ENCODE results near the gene RAB43. TPM values are rescaled to one million over a fixed set of nuclear protein-coding genes. Genes with fewer than 3 reads are reported as not detected.

The RAB43 gene
- polyA plus RNA-seq, 1 of the 3 experiments (the other 2 are of a cell fraction), result 9.5 TPM

DNA sequence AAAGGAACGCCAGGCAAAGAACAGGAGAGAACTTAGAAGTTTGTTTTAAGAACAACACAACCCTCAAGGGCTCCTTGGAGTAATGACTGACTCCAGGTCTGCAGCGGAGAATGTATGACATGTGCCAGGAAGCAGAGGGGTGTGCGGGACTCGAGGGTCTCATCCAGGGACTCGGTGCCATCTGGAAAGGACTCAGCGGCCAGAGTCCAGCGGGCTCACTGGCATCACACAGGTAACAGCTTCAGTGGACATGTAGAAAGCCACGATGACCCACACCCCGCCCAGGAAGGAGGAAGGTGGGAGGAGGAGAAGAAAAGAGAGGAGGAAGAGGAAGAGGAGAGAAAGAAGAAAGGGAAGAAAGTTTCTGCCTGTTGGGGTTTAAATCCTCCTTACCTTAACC, 39.6 kb downstream of the RAB43 start:
- 83% methylated on average over 9 of the region's 9 CpGs for WGBS (ENCODE audit: low lambda C conversion rate)
- ChIA-PET POLR2A (no interaction called here), CTCF (interaction anchor here (0.7 to 1.2 kb wide), 2 partner anchors 51 to 112 kb away, joined by 3 read pairs; no protein-coding TSS in a partner anchor)
- TF ChIP-seq, protein P1, sequence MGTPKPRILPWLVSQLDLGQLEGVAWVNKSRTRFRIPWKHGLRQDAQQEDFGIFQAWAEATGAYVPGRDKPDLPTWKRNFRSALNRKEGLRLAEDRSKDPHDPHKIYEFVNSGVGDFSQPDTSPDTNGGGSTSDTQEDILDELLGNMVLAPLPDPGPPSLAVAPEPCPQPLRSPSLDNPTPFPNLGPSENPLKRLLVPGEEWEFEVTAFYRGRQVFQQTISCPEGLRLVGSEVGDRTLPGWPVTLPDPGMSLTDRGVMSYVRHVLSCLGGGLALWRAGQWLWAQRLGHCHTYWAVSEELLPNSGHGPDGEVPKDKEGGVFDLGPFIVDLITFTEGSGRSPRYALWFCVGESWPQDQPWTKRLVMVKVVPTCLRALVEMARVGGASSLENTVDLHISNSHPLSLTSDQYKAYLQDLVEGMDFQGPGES (IDR thresholded peaks at IDR 0.05; ENCODE audit: low read depth, low read length), result no peak
- TF ChIP-seq TCF12 (IDR thresholded peaks at IDR 0.05) (no peak), RAD21 (IDR thresholded peaks at IDR 0.05; ENCODE audit: low read length) (no peak), FOXJ3 (CRISPR knock-in tag; IDR thresholded peaks at IDR 0.05) (no peak), RXRA (IDR thresholded peaks at IDR 0.05; ENCODE audit: borderline replicate concordance, low read depth) (no peak), ELF1 (IDR thresholded peaks at IDR 0.05) (no peak), POLR2AphosphoS5 (IDR thresholded peaks at IDR 0.05; ENCODE audit: low read depth, low read length) (no peak), NFIC (IDR thresholded peaks at IDR 0.05; ENCODE audit: borderline replicate concordance) (no peak), JUND (IDR thresholded peaks at IDR 0.05) (no peak), YY1 (IDR thresholded peaks at IDR 0.05; ENCODE audit: low read depth) (no peak)
- TF ChIP-seq, protein P2, sequence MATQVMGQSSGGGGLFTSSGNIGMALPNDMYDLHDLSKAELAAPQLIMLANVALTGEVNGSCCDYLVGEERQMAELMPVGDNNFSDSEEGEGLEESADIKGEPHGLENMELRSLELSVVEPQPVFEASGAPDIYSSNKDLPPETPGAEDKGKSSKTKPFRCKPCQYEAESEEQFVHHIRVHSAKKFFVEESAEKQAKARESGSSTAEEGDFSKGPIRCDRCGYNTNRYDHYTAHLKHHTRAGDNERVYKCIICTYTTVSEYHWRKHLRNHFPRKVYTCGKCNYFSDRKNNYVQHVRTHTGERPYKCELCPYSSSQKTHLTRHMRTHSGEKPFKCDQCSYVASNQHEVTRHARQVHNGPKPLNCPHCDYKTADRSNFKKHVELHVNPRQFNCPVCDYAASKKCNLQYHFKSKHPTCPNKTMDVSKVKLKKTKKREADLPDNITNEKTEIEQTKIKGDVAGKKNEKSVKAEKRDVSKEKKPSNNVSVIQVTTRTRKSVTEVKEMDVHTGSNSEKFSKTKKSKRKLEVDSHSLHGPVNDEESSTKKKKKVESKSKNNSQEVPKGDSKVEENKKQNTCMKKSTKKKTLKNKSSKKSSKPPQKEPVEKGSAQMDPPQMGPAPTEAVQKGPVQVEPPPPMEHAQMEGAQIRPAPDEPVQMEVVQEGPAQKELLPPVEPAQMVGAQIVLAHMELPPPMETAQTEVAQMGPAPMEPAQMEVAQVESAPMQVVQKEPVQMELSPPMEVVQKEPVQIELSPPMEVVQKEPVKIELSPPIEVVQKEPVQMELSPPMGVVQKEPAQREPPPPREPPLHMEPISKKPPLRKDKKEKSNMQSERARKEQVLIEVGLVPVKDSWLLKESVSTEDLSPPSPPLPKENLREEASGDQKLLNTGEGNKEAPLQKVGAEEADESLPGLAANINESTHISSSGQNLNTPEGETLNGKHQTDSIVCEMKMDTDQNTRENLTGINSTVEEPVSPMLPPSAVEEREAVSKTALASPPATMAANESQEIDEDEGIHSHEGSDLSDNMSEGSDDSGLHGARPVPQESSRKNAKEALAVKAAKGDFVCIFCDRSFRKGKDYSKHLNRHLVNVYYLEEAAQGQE (IDR thresholded peaks at IDR 0.05; ENCODE audit: low read depth, low read length), result no peak
- H3K9ac ChIP-seq, result no peak overlapping the region
- H2AFZ ChIP-seq (ENCODE audit: low read depth), result no peak overlapping the region
- no peak overlapping the region for H3K4me3 ChIP-seq (ENCODE audit: low read depth in 2 of 2, low read length in 1 of 2)
- H3K4me2 ChIP-seq, result no peak overlapping the region
- no peaks in the 10 kb centered on the region for H3K79me2 ChIP-seq (ENCODE audit: insufficient read depth)
- H3K36me3 ChIP-seq (replicated peaks in 1 of 2; ENCODE audit: control insufficient read depth in 1 of 2, insufficient read depth in 2 of 2, low read length in 1 of 2), result no peaks in the 10 kb centered on the region
- no peaks in the 10 kb centered on the region for H4K20me1 ChIP-seq (ENCODE audit: insufficient read depth)
- no peaks in the 10 kb centered on the region for H3K9me3 ChIP-seq
- H3K4me1 ChIP-seq (ENCODE audit: control insufficient read depth in 1 of 2, insufficient read depth in 2 of 2, low read depth in 1 of 2, low read length in 1 of 2), result no peaks in the 10 kb centered on the region; a peak in 1 of 4 replicates
- H3K27ac ChIP-seq (ENCODE audit: low read depth in 2 of 2, low read length in 1 of 2), result no peak overlapping the region
- no peak for DNase-seq
- H3F3A ChIP-seq (replicated peaks; ENCODE audit: insufficient read depth), result no peaks in the 10 kb centered on the region
- H3K27me3 ChIP-seq (ENCODE audit: insufficient read depth), result no peaks in the 10 kb centered on the region
- H3K9me2 ChIP-seq, result no peaks in the 10 kb centered on the region

DNA sequence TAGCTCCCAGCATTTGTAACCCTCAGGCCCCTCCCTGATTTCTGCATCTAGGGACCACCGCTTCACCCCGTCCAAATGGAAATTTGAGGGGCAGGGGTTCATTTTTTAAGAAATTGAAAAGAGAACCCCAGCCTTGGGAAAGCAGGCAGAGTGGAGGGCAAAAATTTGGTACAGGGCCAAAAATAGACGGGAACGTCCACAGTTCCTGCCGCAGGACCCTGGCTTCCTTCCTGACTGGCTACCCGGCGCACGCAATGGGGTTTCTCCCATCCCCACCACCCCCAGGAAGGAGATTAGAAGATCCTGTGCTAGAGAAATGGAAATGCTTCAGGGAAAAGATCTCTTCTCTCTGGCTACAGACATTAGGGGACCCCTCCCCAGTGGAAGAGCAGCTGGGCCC, 40.1 kb downstream of the RAB43 start:
- H3K4me2 ChIP-seq, result no peak overlapping the region
- no peak overlapping the region for H3K4me3 ChIP-seq (ENCODE audit: low read depth in 2 of 2, low read length in 1 of 2)
- H4K20me1 ChIP-seq (ENCODE audit: insufficient read depth), result no peaks in the 10 kb centered on the region
- no peak overlapping the region for H2AFZ ChIP-seq (ENCODE audit: low read depth)
- ChIA-PET POLR2A (no interaction called here), CTCF (interaction anchor here (0.7 kb wide), 1 partner anchor 51 kb away, joined by 3 read pairs; no protein-coding TSS in a partner anchor)
- H3K9ac ChIP-seq, result no peak overlapping the region
- H3K36me3 ChIP-seq (replicated peaks in 1 of 2; ENCODE audit: control insufficient read depth in 1 of 2, insufficient read depth in 2 of 2, low read length in 1 of 2), result no peaks in the 10 kb centered on the region
- no peaks in the 10 kb centered on the region for H3K9me2 ChIP-seq
- no peaks in the 10 kb centered on the region for H3F3A ChIP-seq (replicated peaks; ENCODE audit: insufficient read depth)
- H3K27ac ChIP-seq (ENCODE audit: low read depth in 2 of 2, low read length in 1 of 2), result no peak overlapping the region
- H3K4me1 ChIP-seq (ENCODE audit: control insufficient read depth in 1 of 2, insufficient read depth in 2 of 2, low read depth in 1 of 2, low read length in 1 of 2), result no peaks in the 10 kb centered on the region; a peak in 1 of 4 replicates
- no peaks in the 10 kb centered on the region for H3K27me3 ChIP-seq (ENCODE audit: insufficient read depth)
- no peaks in the 10 kb centered on the region for H3K79me2 ChIP-seq (ENCODE audit: insufficient read depth)
- DNase-seq, result no peak
- no peaks in the 10 kb centered on the region for H3K9me3 ChIP-seq
- WGBS (ENCODE audit: low lambda C conversion rate), result 84% methylated on average over 8 of the region's 8 CpGs
- TF ChIP-seq, protein P3, sequence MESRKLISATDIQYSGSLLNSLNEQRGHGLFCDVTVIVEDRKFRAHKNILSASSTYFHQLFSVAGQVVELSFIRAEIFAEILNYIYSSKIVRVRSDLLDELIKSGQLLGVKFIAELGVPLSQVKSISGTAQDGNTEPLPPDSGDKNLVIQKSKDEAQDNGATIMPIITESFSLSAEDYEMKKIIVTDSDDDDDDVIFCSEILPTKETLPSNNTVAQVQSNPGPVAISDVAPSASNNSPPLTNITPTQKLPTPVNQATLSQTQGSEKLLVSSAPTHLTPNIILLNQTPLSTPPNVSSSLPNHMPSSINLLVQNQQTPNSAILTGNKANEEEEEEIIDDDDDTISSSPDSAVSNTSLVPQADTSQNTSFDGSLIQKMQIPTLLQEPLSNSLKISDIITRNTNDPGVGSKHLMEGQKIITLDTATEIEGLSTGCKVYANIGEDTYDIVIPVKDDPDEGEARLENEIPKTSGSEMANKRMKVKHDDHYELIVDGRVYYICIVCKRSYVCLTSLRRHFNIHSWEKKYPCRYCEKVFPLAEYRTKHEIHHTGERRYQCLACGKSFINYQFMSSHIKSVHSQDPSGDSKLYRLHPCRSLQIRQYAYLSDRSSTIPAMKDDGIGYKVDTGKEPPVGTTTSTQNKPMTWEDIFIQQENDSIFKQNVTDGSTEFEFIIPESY (IDR thresholded peaks at IDR 0.05; ENCODE audit: borderline replicate concordance, low read depth), result no peak
- TF ChIP-seq SMC3 (IDR thresholded peaks at IDR 0.05; ENCODE audit: low read depth, low read length) (no peak), RCOR1 (IDR thresholded peaks at IDR 0.05; ENCODE audit: low read length) (no peak), GATA2 (CRISPR knock-in tag; IDR thresholded peaks at IDR 0.05) (no peak), EZH2phosphoT487 (IDR thresholded peaks at IDR 0.05; ENCODE audit: borderline replicate concordance, low read depth) (no peak), GABPA (IDR thresholded peaks at IDR 0.05; ENCODE audit: low read depth) (no peak), FOSL2 (IDR thresholded peaks at IDR 0.05; ENCODE audit: borderline replicate concordance, low read depth) (no peak), NRF1 (IDR thresholded peaks at IDR 0.05; ENCODE audit: low read depth, low read length) (no peak)
- TF ChIP-seq, protein P4, sequence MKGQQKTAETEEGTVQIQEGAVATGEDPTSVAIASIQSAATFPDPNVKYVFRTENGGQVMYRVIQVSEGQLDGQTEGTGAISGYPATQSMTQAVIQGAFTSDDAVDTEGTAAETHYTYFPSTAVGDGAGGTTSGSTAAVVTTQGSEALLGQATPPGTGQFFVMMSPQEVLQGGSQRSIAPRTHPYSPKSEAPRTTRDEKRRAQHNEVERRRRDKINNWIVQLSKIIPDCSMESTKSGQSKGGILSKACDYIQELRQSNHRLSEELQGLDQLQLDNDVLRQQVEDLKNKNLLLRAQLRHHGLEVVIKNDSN (IDR thresholded peaks at IDR 0.05; ENCODE audit: borderline replicate concordance, low read depth), result no peak
- TF ChIP-seq, protein P5, sequence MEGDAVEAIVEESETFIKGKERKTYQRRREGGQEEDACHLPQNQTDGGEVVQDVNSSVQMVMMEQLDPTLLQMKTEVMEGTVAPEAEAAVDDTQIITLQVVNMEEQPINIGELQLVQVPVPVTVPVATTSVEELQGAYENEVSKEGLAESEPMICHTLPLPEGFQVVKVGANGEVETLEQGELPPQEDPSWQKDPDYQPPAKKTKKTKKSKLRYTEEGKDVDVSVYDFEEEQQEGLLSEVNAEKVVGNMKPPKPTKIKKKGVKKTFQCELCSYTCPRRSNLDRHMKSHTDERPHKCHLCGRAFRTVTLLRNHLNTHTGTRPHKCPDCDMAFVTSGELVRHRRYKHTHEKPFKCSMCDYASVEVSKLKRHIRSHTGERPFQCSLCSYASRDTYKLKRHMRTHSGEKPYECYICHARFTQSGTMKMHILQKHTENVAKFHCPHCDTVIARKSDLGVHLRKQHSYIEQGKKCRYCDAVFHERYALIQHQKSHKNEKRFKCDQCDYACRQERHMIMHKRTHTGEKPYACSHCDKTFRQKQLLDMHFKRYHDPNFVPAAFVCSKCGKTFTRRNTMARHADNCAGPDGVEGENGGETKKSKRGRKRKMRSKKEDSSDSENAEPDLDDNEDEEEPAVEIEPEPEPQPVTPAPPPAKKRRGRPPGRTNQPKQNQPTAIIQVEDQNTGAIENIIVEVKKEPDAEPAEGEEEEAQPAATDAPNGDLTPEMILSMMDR (IDR thresholded peaks at IDR 0.05), result no peak
